HG02870 (cell line): ENCODE data around the gene PRKAG3.

ENCODE experiments used
- ATAC-seq: cut with Tn5 transposase; IDR thresholded peaks from one replicate; pipeline ENCODE4 v1.9.1; 2021; ENCODE audit warnings: mild to moderate bottlenecking, moderate library complexity; ENCODE audit not compliant: unreplicated experiment

The PRKAG3 gene

GRCh38 chr2:218831378-218831990 is at the start of gene PRKAG3:
TSS of gene PRKAG3 (minus strand) at chr2:218831803.
- no peak for ATAC-seq

GRCh38 chr2:218880859-218881594 is 49.4 kb upstream of the PRKAG3 start:
- ATAC-seq = no peak

- ATAC-seq = peak; percentile 71
Observed at GRCh38 chr2:218880102-218880858, 48.7 kb upstream of the PRKAG3 start, which contains the start of gene WNT10A. TSS of gene WNT10A (plus strand) at chr2:218880852. CDS start at chr2:218880996, 144 bp downstream.

GRCh38 chr2:218879776-218880101 is 48.1 kb upstream of the PRKAG3 start:
- no peak for ATAC-seq

GRCh38 chr2:218878926-218879761 is 47.5 kb upstream of the PRKAG3 start:
- no peak for ATAC-seq

GRCh38 chr2:218878486-218878885 is 46.9 kb upstream of the PRKAG3 start:
- no peak for ATAC-seq

GRCh38 chr2:218877891-218878290 is 46.3 kb upstream of the PRKAG3 start:
- ATAC-seq = no peak

- no peak for ATAC-seq
Observed at GRCh38 chr2:218877331-218877730, 45.7 kb upstream of the PRKAG3 start.

- ATAC-seq = no peak
Observed at GRCh38 chr2:218876562-218877219, 45.1 kb upstream of the PRKAG3 start.

GRCh38 chr2:218875692-218876246 is 44.2 kb upstream of the PRKAG3 start:
- ATAC-seq = no peak

- no peak for ATAC-seq
Observed at GRCh38 chr2:218873359-218874194, 42.0 kb upstream of the PRKAG3 start.

GRCh38 chr2:218872645-218873358 is 41.2 kb upstream of the PRKAG3 start:
- ATAC-seq = no peak

GRCh38 chr2:218871345-218872302 is 40.0 kb upstream of the PRKAG3 start:
- no peak for ATAC-seq

- ATAC-seq = no peak
Observed at GRCh38 chr2:218870984-218871344, 39.4 kb upstream of the PRKAG3 start.

GRCh38 chr2:218869064-218869463 is 37.5 kb upstream of the PRKAG3 start:
- ATAC-seq = no peak

- no peak for ATAC-seq
Observed at GRCh38 chr2:218867900-218868299, 36.3 kb upstream of the PRKAG3 start.

GRCh38 chr2:218865999-218866398 is 34.4 kb upstream of the PRKAG3 start:
- no peak for ATAC-seq

- ATAC-seq = no peak
Observed at GRCh38 chr2:218865396-218865795, 33.8 kb upstream of the PRKAG3 start.
